ENCODE measurements around the gene ETV3.

- TF ChIP-seq, protein P1, sequence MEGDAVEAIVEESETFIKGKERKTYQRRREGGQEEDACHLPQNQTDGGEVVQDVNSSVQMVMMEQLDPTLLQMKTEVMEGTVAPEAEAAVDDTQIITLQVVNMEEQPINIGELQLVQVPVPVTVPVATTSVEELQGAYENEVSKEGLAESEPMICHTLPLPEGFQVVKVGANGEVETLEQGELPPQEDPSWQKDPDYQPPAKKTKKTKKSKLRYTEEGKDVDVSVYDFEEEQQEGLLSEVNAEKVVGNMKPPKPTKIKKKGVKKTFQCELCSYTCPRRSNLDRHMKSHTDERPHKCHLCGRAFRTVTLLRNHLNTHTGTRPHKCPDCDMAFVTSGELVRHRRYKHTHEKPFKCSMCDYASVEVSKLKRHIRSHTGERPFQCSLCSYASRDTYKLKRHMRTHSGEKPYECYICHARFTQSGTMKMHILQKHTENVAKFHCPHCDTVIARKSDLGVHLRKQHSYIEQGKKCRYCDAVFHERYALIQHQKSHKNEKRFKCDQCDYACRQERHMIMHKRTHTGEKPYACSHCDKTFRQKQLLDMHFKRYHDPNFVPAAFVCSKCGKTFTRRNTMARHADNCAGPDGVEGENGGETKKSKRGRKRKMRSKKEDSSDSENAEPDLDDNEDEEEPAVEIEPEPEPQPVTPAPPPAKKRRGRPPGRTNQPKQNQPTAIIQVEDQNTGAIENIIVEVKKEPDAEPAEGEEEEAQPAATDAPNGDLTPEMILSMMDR (IDR thresholded peaks at IDR 0.05), result no peak
- TF ChIP-seq POLR2AphosphoS5 (IDR thresholded peaks at IDR 0.05), result no peak
- TF ChIP-seq POLR2A (IDR thresholded peaks at IDR 0.05), result no peak
- no peak for TF ChIP-seq EP300 (IDR thresholded peaks at IDR 0.05)
Observed at GRCh38 chr1:157124855-157125254, 13.3 kb downstream of the ETV3 start.

Data from suprapubic skin (tissue), 4 donors.